Stimulated activated CD4-positive, alpha-beta T cell treated with anti-CD3 and anti-CD28 coated beads, Interleukin-1b, Interleukin-23, amount 100 ng/mL, for 24 hours (primary cell): ENCODE data around the gene CCDC71.

Experiments used
- DNase-seq, 4 experiments: peaks; one replicate each; pipeline ENCODE4 v3.0.0-alpha.2; 2020; ENCODE audit warnings: low read depth in 4 of 4, low spot score in 1 of 4

The CCDC71 gene

GRCh38 chr3:49171119-49171774, 5.1 kb upstream of the CCDC71 start, which contains the start of gene KLHDC8B:
Gene KLHDC8B, plus strand, starts transcription at chr3:49171598. Its CDS starts 1,172 bp downstream, at chr3:49172770.
- peak; percentile 75 to 83 (median 80) for DNase-seq

GRCh38 chr3:49170744-49171118, 4.6 kb upstream of the CCDC71 start:
- DNase-seq, result no peak

- no peak for DNase-seq
These were observed 823 bp upstream of the CCDC71 start for GRCh38 chr3:49166752-49167556.

- no peak for DNase-seq
These were observed 979 bp downstream of the CCDC71 start for GRCh38 chr3:49164983-49165720.

GRCh38 chr3:49163609-49164008, 2.5 kb downstream of the CCDC71 start:
- no peak for DNase-seq

GRCh38 chr3:49162751-49163419, 3.2 kb downstream of the CCDC71 start:
- no peak for DNase-seq

- no peak for DNase-seq
These were observed 4.2 kb downstream of the CCDC71 start for GRCh38 chr3:49161808-49162530.

GRCh38 chr3:49161197-49161596, 4.9 kb downstream of the CCDC71 start:
- no peak for DNase-seq

GRCh38 chr3:49158792-49159191, 7.3 kb downstream of the CCDC71 start:
- no peak for DNase-seq

- DNase-seq, result peak in 1 of 4 experiments; percentile 48
These were observed 7.9 kb downstream of the CCDC71 start for GRCh38 chr3:49158103-49158709.

- DNase-seq, result no peak
These were observed 8.8 kb downstream of the CCDC71 start for GRCh38 chr3:49157289-49157688.

GRCh38 chr3:49153349-49153912, 12.7 kb downstream of the CCDC71 start:
- no peak for DNase-seq

- DNase-seq, result no peak
These were observed 14.5 kb downstream of the CCDC71 start for GRCh38 chr3:49151610-49152009.

GRCh38 chr3:49148159-49148558, 18.0 kb downstream of the CCDC71 start:
- DNase-seq, result no peak

- DNase-seq, result no peak
These were observed 26.1 kb downstream of the CCDC71 start for GRCh38 chr3:49140080-49140479.

GRCh38 chr3:49135499-49135898, 30.6 kb downstream of the CCDC71 start:
- no peak for DNase-seq

GRCh38 chr3:49134471-49135265, 31.5 kb downstream of the CCDC71 start:
- no peak for DNase-seq

GRCh38 chr3:49133226-49133951, 32.7 kb downstream of the CCDC71 start:
- DNase-seq, result no peak
